GM23248 (cell line): ENCODE data around the gene RAD21L1. TPM values are rescaled to one million over a fixed set of nuclear protein-coding genes. Genes with fewer than 3 reads are reported as not detected.

Experiments used
- DNase-seq: peaks from one replicate; pipeline ENCODE4 v3.0.0-alpha.2; 2015
- H2AFZ ChIP-seq: fragments of 200-600 bp; sonication (generic); 2 replicates; pipeline ENCODE4 v1.6.1; 2016; ENCODE audit warnings: antibody characterized with exemption
- H3F3A ChIP-seq: fragments of 200-600 bp; sonication (generic); 2 replicates; pipeline ENCODE4 v1.6.1; 2016; ENCODE audit warnings: mild to moderate bottlenecking, antibody characterized with exemption, mixed run types; ENCODE audit not compliant: insufficient read depth
- H3K27ac ChIP-seq: fragments of 200-600 bp; sonication (generic); 2 replicates; pipeline ENCODE4 v1.5.1; 2016; ENCODE audit warnings: mild to moderate bottlenecking
- H3K27me3 ChIP-seq: fragments of 200-600 bp; sonication (generic); replicated peaks from 2 replicates; pipeline ENCODE4 v1.6.1; 2016; ENCODE audit warnings: mild to moderate bottlenecking; ENCODE audit not compliant: insufficient read depth
- H3K36me3 ChIP-seq: fragments of 200-600 bp; sonication (generic); 2 replicates; pipeline ENCODE4 v1.6.1; 2016; ENCODE audit warnings: low read depth, mild to moderate bottlenecking
- H3K4me1 ChIP-seq: fragments of 200-600 bp; sonication (generic); 2 replicates; pipeline ENCODE4 v1.6.1; 2016; ENCODE audit warnings: mild to moderate bottlenecking; ENCODE audit not compliant: insufficient read depth
- H3K4me2 ChIP-seq: fragments of 200-600 bp; sonication (generic); one replicate; pipeline ENCODE4 v1.6.1; 2016; ENCODE audit warnings: mild to moderate bottlenecking; ENCODE audit not compliant: unreplicated experiment
- H3K4me3 ChIP-seq: fragments of 200-600 bp; sonication (generic); 2 replicates; pipeline ENCODE4 v1.5.1; 2016; ENCODE audit warnings: mild to moderate bottlenecking
- H3K79me2 ChIP-seq: fragments of 200-600 bp; sonication (generic); 2 replicates; pipeline ENCODE4 v1.6.1; 2016; ENCODE audit warnings: mild to moderate bottlenecking; ENCODE audit not compliant: insufficient read depth
- H3K9ac ChIP-seq: fragments of 200-600 bp; sonication (generic); 2 replicates; pipeline ENCODE4 v1.6.1; 2016; ENCODE audit warnings: mild to moderate bottlenecking
- H3K9me2 ChIP-seq: fragments of 200-600 bp; sonication (generic); 2 replicates; pipeline ENCODE4 v1.6.1; 2016; ENCODE audit warnings: mixed run types, mild to moderate bottlenecking, moderate library complexity; ENCODE audit not compliant: insufficient read depth
- H3K9me3 ChIP-seq: fragments of 200-600 bp; sonication (generic); one replicate; pipeline ENCODE4 v1.6.1; 2017; ENCODE audit warnings: low read depth
- H4K20me1 ChIP-seq: fragments of 200-600 bp; sonication (generic); 2 replicates; pipeline ENCODE4 v1.6.0; 2016; ENCODE audit not compliant: insufficient read depth
- EZH2 ChIP-seq: fragments of 200-600 bp; sonication (generic); IDR thresholded peaks from 2 replicates; pipeline ENCODE4 v1.6.1; 2018; ENCODE audit warnings: antibody characterized with exemption, mild to moderate bottlenecking; ENCODE audit not compliant: insufficient read depth, poor library complexity, severe bottlenecking
- EZH2phosphoT487 ChIP-seq: fragments of 200-600 bp; sonication (generic); IDR thresholded peaks from 2 replicates; pipeline ENCODE4 v1.6.1; 2018; ENCODE audit warnings: antibody characterized with exemption, moderate library complexity, mild to moderate bottlenecking, low read depth; ENCODE audit not compliant: insufficient read depth
- WGBS, 2 experiments: methylation state at CpG; one replicate each; pipeline ENCODE4 v1.1.6; 2015 to 2017; ENCODE audit warnings: low lambda C conversion rate in 2 of 2, low coverage in 1 of 2; ENCODE audit errors: missing lambda C conversion rate in 2 of 2; 5-methylcytosine and 5-hydroxymethylcytosine counted together
- in situ Hi-C: fragments of 300-500 bp; cut with MboI; formaldehyde crosslinking; loops from 2 replicates; pipeline ENCODE4 v1.15.0; 2020
- polyA plus RNA-seq: library from polyadenylated mRNA; unstranded; fragments of >200 nt; fragmentation: Nextera tagmentation; extraction: Ambion mirVana; gene quantifications from 2 replicates; pipeline ENCODE4 v1.2.1, GENCODE V29; 2016
- total RNA-seq: library from RNA; depleted of rRNA; stranded (reverse); fragments of >200 nt; shearing (Covaris generic); gene quantifications from 2 replicates; pipeline ENCODE4 v1.2.3, GENCODE V29; 2014

RAD21L1 gene
- total and polyA plus RNA-seq, 2 experiments from 2014 or later: 0.16 TPM; not detected in 1

GRCh38 chr20:1204113-1204512, 21.7 kb upstream of the RAD21L1 start:
- H3F3A ChIP-seq: no peaks in the 10 kb centered on the region
- no peaks in the 10 kb centered on the region for H3K9me2 ChIP-seq
- H4K20me1 ChIP-seq: no peaks in the 10 kb centered on the region
- H3K36me3 ChIP-seq: no peaks in the 10 kb centered on the region
- 26 to 40% methylated on average over 5 of the region's 5 CpGs for WGBS, 2 experiments
- no peak for DNase-seq
- in situ Hi-C loops: loop anchor here (25.0 kb wide), 1 partner anchor 392 kb away; no protein-coding TSS in a partner anchor
- H3K9me3 ChIP-seq: no peaks in the 10 kb centered on the region
- H3K27me3 ChIP-seq: peaks cover 43% of the 10 kb centered on the region
- no peaks in the 10 kb centered on the region for H3K79me2 ChIP-seq
- H3K4me2 ChIP-seq: no peak overlapping the region
- no peaks in the 10 kb centered on the region for H3K4me1 ChIP-seq
- no peak overlapping the region for H3K9ac ChIP-seq
- H2AFZ ChIP-seq: no peak overlapping the region
- TF ChIP-seq EZH2 (no peak), EZH2phosphoT487 (no peak)
- no peak overlapping the region for H3K27ac ChIP-seq
- no peak overlapping the region for H3K4me3 ChIP-seq

DNA sequence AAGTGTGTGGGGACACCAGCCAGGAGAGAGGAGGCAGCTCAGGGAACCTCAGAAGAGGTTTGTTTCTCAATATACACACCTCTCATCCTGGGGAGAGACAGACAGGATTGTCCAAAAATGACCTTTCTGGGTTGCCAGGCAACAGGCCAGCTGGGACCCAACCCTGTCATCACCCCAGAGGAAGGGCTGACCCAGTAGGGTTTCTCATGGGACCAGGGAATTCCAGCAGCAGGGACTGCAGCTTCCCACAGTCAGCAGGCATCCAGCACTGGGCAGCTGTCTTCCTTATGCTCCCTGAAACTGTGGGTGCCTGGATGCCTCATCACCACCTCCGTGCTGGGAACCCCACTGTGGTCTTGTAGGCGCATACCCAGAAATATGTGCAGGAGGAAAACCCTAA, 21.3 kb upstream of the RAD21L1 start:
- no peaks in the 10 kb centered on the region for H3K36me3 ChIP-seq
- no peaks in the 10 kb centered on the region for H3K9me2 ChIP-seq
- no peak overlapping the region for H3K4me2 ChIP-seq
- no peaks in the 10 kb centered on the region for H3F3A ChIP-seq
- DNase-seq: no peak
- no peaks in the 10 kb centered on the region for H3K9me3 ChIP-seq
- no peak overlapping the region for H3K27ac ChIP-seq
- no peak overlapping the region for H2AFZ ChIP-seq
- in situ Hi-C loops: loop anchor here (25.0 kb wide), 1 partner anchor 392 kb away; no protein-coding TSS in a partner anchor
- TF ChIP-seq EZH2: no peak
- TF ChIP-seq EZH2phosphoT487: no peak
- H4K20me1 ChIP-seq: no peaks in the 10 kb centered on the region
- 63 to 70% methylated on average over 2 of the region's 2 CpGs for WGBS, 2 experiments
- no peaks in the 10 kb centered on the region for H3K79me2 ChIP-seq
- peaks cover 44% of the 10 kb centered on the region for H3K27me3 ChIP-seq
- H3K4me3 ChIP-seq: no peak overlapping the region
- H3K9ac ChIP-seq: no peak overlapping the region
- H3K4me1 ChIP-seq: no peaks in the 10 kb centered on the region

DNA sequence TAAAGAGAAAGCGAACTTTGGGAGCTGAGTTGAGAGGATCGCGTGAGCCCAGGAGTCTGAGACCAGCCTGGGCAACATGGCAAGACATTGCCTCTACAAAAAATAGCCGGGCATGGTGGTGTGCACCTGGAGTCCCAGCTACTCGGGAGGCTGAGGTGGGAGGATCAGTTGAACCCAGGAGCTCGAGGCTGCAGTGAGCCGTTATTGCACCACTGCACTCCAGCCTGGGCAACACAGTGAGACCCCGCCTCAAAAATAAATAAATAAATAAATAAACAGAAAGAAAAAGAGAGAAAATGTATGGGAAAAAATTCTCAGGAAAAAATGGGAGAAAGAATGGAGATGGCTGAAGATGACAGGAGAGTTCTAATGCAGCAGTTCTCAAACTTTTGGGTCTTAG, 20.0 kb upstream of the RAD21L1 start:
- in situ Hi-C loops: loop anchor here (25.0 kb wide), 1 partner anchor 394 kb away; no protein-coding TSS in a partner anchor
- WGBS, 2 experiments: 69 to 72% methylated on average over 8 of the region's 8 CpGs
- Histone ChIP-seq H3K9ac (no peak overlapping the region), H3K9me2 (no peaks in the 10 kb centered on the region), H3K79me2 (no peaks in the 10 kb centered on the region), H3K4me1 (no peaks in the 10 kb centered on the region), H3K36me3 (no peaks in the 10 kb centered on the region), H3K27ac (no peak overlapping the region), H3K4me3 (no peak overlapping the region), H4K20me1 (no peaks in the 10 kb centered on the region), H2AFZ (no peak overlapping the region), H3K27me3 (peaks cover 48% of the 10 kb centered on the region), H3K9me3 (no peaks in the 10 kb centered on the region), H3K4me2 (no peak overlapping the region), H3F3A (no peaks in the 10 kb centered on the region)
- TF ChIP-seq EZH2phosphoT487 (no peak), EZH2 (no peak)
- DNase-seq: no peak

GRCh38 chr20:1206366-1207148, 19.3 kb upstream of the RAD21L1 start:
- peak; percentile 59 for DNase-seq
- Histone ChIP-seq H3K27ac (no peak overlapping the region), H3K79me2 (no peaks in the 10 kb centered on the region), H4K20me1 (no peaks in the 10 kb centered on the region), H3K4me3 (peak overlapping the region; percentile 50), H3K9me2 (no peaks in the 10 kb centered on the region), H3K9ac (no peak overlapping the region), H3K4me2 (peak overlapping the region; percentile 67), H2AFZ (no peak overlapping the region), H3K4me1 (no peaks in the 10 kb centered on the region), H3K9me3 (no peaks in the 10 kb centered on the region), H3F3A (no peaks in the 10 kb centered on the region), H3K27me3 (peaks cover 41% of the 10 kb centered on the region), H3K36me3 (no peaks in the 10 kb centered on the region)
- 7 to 10% methylated on average over 18 to 19 of the region's 19 CpGs for WGBS, 2 experiments
- TF ChIP-seq EZH2: no peak
- TF ChIP-seq EZH2phosphoT487: no peak
- in situ Hi-C loops: loop anchor here (25.0 kb wide), 1 partner anchor 394 kb away; no protein-coding TSS in a partner anchor
